ENCODE results near the gene ARL3.

Gene ARL3

DNA sequence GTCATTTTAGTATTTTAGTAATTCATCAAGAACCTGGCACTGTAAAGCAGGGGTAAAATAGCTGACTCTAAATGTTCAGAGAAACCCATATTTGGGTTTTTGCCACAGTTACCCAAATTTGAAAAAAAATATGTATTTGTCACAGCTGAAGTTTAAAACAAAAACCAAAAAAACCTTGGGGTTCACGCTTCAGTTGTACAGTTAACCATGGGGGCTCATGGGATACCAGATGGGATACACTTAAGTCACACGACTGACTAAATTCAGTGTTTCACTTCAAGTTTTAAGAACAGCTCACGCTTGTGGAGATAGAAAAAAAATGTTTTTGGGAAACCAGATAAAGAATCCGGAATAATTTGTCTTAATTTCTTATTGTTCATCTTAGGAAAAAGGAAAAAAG, 2.1 kb downstream of the ARL3 start:
- DNase-seq (ENCODE audit: low spot score): no peak
- no peak overlapping the region for H3K18ac ChIP-seq (ENCODE audit: low read length)

GRCh38 chr10:102710609-102711008, 3.6 kb downstream of the ARL3 start:
- WGBS, 2 donors (ENCODE audit: extremely low coverage in 2 of 2, insufficient read length in 2 of 2, insufficient replicate concordance in 1 of 2): 100% methylated on average over 1 of the region's 4 CpGs; no CpG with 5 or more reads in 1 of the 2 donors
- H2BK120ac ChIP-seq (ENCODE audit: low read depth, low read length): no peak overlapping the region
- H3K27me3 ChIP-seq (ENCODE audit: control insufficient read depth in 3 of 3, insufficient read depth in 3 of 3, low read depth in 1 of 3, low read length in 3 of 3): no peaks in the 10 kb centered on the region
- H3K4me1 ChIP-seq (ENCODE audit: control insufficient read depth in 2 of 2, insufficient read depth in 1 of 2, low read depth in 1 of 2, low read length in 2 of 2): peaks cover 6 to 13% of the 10 kb centered on the region in 2 donors
- H3K9ac ChIP-seq (ENCODE audit: low read depth, low read length, poor library complexity): no peak overlapping the region
- H2AFZ ChIP-seq (ENCODE audit: low read length): no peak overlapping the region
- no peak overlapping the region for H3K23ac ChIP-seq (ENCODE audit: low read depth, low read length, poor library complexity)
- H2BK5ac ChIP-seq (ENCODE audit: low read length): no peak overlapping the region
- no peak for DNase-seq (ENCODE audit: low spot score)
- H3K4me2 ChIP-seq (ENCODE audit: insufficient read depth, low read length, poor library complexity, severe bottlenecking): no peak overlapping the region
- peaks cover 5% of the 10 kb centered on the region for H3K79me1 ChIP-seq (ENCODE audit: low read depth, low read length)
- no peak overlapping the region for H2AK5ac ChIP-seq (ENCODE audit: low read depth, low read length)
- H4K8ac ChIP-seq (ENCODE audit: low read depth, low read length): no peak overlapping the region
- H2BK12ac ChIP-seq (ENCODE audit: low read length): no peak overlapping the region
- H3K36me3 ChIP-seq (replicated peaks in 1 of 2; ENCODE audit: control insufficient read depth in 2 of 2, insufficient read depth in 2 of 2, low read length in 2 of 2): no peaks in the 10 kb centered on the region
- H2BK15ac ChIP-seq (ENCODE audit: low read length): no peak overlapping the region
- H3K14ac ChIP-seq (ENCODE audit: low read length): no peak overlapping the region
- no peaks in the 10 kb centered on the region for H3K9me3 ChIP-seq (replicated peaks in 1 of 2; ENCODE audit: control insufficient read depth in 2 of 2, insufficient read depth in 1 of 2, low read depth in 1 of 2, low read length in 2 of 2)
- no peak overlapping the region for H3K4ac ChIP-seq (ENCODE audit: low read length)
- no peak overlapping the region for H4K91ac ChIP-seq (ENCODE audit: low read depth, low read length, poor library complexity)
- no peak overlapping the region for H3K27ac ChIP-seq (replicated peaks; ENCODE audit: low read length)
- no peak overlapping the region for H3K18ac ChIP-seq (ENCODE audit: low read length)
- no peak overlapping the region for H3K4me3 ChIP-seq (ENCODE audit: low read length in 2 of 2)

More for the DNA sequence above, 2.1 kb downstream of the ARL3 start:
- H2AK5ac ChIP-seq (ENCODE audit: low read depth, low read length): no peak overlapping the region
- WGBS, 2 donors (ENCODE audit: extremely low coverage in 2 of 2, insufficient read length in 2 of 2, insufficient replicate concordance in 1 of 2): no CpG with 5 or more reads among the region's 4 CpGs
- no peak overlapping the region for H2BK5ac ChIP-seq (ENCODE audit: low read length)
- H3K4me1 ChIP-seq (ENCODE audit: control insufficient read depth in 2 of 2, insufficient read depth in 1 of 2, low read depth in 1 of 2, low read length in 2 of 2): peaks cover 7 to 13% of the 10 kb centered on the region in 2 donors
- no peak overlapping the region for H3K23ac ChIP-seq (ENCODE audit: low read depth, low read length, poor library complexity)
- no peak overlapping the region for H3K14ac ChIP-seq (ENCODE audit: low read length)
- H2BK12ac ChIP-seq (ENCODE audit: low read length): no peak overlapping the region
- no peak overlapping the region for H4K8ac ChIP-seq (ENCODE audit: low read depth, low read length)
- no peak overlapping the region for H3K27ac ChIP-seq (replicated peaks; ENCODE audit: low read length)
- H2BK15ac ChIP-seq (ENCODE audit: low read length): no peak overlapping the region
- H3K36me3 ChIP-seq (replicated peaks in 1 of 2; ENCODE audit: control insufficient read depth in 2 of 2, insufficient read depth in 2 of 2, low read length in 2 of 2): peaks cover 0 to 3% of the 10 kb centered on the region in 2 donors
- no peak overlapping the region for H2BK120ac ChIP-seq (ENCODE audit: low read depth, low read length)
- no peaks in the 10 kb centered on the region for H3K9me3 ChIP-seq (replicated peaks in 1 of 2; ENCODE audit: control insufficient read depth in 2 of 2, insufficient read depth in 1 of 2, low read depth in 1 of 2, low read length in 2 of 2)
- H3K9ac ChIP-seq (ENCODE audit: low read depth, low read length, poor library complexity): no peak overlapping the region
- H3K4me2 ChIP-seq (ENCODE audit: insufficient read depth, low read length, poor library complexity, severe bottlenecking): no peak overlapping the region
- H3K4me3 ChIP-seq (ENCODE audit: low read length in 2 of 2): no peak overlapping the region
- peaks cover 5% of the 10 kb centered on the region for H3K79me1 ChIP-seq (ENCODE audit: low read depth, low read length)
- H2AFZ ChIP-seq (ENCODE audit: low read length): no peak overlapping the region
- no peak overlapping the region for H4K91ac ChIP-seq (ENCODE audit: low read depth, low read length, poor library complexity)
- H3K27me3 ChIP-seq (ENCODE audit: control insufficient read depth in 3 of 3, insufficient read depth in 3 of 3, low read depth in 1 of 3, low read length in 3 of 3): no peaks in the 10 kb centered on the region
- H3K4ac ChIP-seq (ENCODE audit: low read length): no peak overlapping the region

GRCh38 chr10:102705531-102705930, 8.7 kb downstream of the ARL3 start:
- H3K9me3 ChIP-seq (replicated peaks in 1 of 2; ENCODE audit: control insufficient read depth in 2 of 2, insufficient read depth in 1 of 2, low read depth in 1 of 2, low read length in 2 of 2): peaks cover 0 to 2% of the 10 kb centered on the region in 2 donors
- H2BK15ac ChIP-seq (ENCODE audit: low read length): no peak overlapping the region
- no peak overlapping the region for H3K9ac ChIP-seq (ENCODE audit: low read depth, low read length, poor library complexity)
- no peak overlapping the region for H3K4me3 ChIP-seq (ENCODE audit: low read length in 2 of 2)
- no peak overlapping the region for H2BK12ac ChIP-seq (ENCODE audit: low read length)
- no peak for DNase-seq (ENCODE audit: low spot score)
- peaks cover 1 to 2% of the 10 kb centered on the region in 2 donors for H3K4me1 ChIP-seq (ENCODE audit: control insufficient read depth in 2 of 2, insufficient read depth in 1 of 2, low read depth in 1 of 2, low read length in 2 of 2)
- no peak overlapping the region for H2AK5ac ChIP-seq (ENCODE audit: low read depth, low read length)
- WGBS, 2 donors (ENCODE audit: extremely low coverage in 2 of 2, insufficient read length in 2 of 2, insufficient replicate concordance in 1 of 2): no CpG with 5 or more reads among the region's 2 CpGs
- peaks cover 4% of the 10 kb centered on the region for H3K79me1 ChIP-seq (ENCODE audit: low read depth, low read length)
- no peak overlapping the region for H3K23ac ChIP-seq (ENCODE audit: low read depth, low read length, poor library complexity)
- H3K27me3 ChIP-seq (ENCODE audit: control insufficient read depth in 3 of 3, insufficient read depth in 3 of 3, low read depth in 1 of 3, low read length in 3 of 3): no peaks in the 10 kb centered on the region
- H3K18ac ChIP-seq (ENCODE audit: low read length): no peak overlapping the region
- H2BK5ac ChIP-seq (ENCODE audit: low read length): no peak overlapping the region
- H4K8ac ChIP-seq (ENCODE audit: low read depth, low read length): no peak overlapping the region
- no peak overlapping the region for H3K14ac ChIP-seq (ENCODE audit: low read length)
- no peak overlapping the region for H3K4ac ChIP-seq (ENCODE audit: low read length)
- peaks cover 7 to 27% of the 10 kb centered on the region in 2 donors for H3K36me3 ChIP-seq (replicated peaks in 1 of 2; ENCODE audit: control insufficient read depth in 2 of 2, insufficient read depth in 2 of 2, low read length in 2 of 2)
- H2AFZ ChIP-seq (ENCODE audit: low read length): no peak overlapping the region
- H3K4me2 ChIP-seq (ENCODE audit: insufficient read depth, low read length, poor library complexity, severe bottlenecking): no peak overlapping the region
- H4K91ac ChIP-seq (ENCODE audit: low read depth, low read length, poor library complexity): no peak overlapping the region
- no peak overlapping the region for H3K27ac ChIP-seq (replicated peaks; ENCODE audit: low read length)
- no peak overlapping the region for H2BK120ac ChIP-seq (ENCODE audit: low read depth, low read length)

DNA sequence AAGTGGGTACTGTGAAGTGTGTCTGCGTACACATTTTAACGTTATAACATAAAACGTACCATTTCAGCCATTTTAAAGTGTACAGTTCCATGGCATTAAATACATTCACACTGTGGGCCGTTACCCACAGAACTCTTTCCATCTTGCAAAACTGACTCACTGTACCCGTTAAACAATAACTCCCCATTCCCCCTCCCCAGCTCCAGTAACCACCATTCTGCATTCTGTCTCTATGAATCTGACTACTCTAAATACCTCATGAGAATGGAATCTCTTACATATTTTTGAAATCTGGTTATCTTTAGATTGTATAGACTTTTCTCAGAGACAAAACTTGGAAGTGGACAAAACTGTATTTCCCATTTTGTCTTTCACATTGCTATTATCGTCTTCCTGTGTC, 9.3 kb downstream of the ARL3 start:
- H3K9me3 ChIP-seq (replicated peaks in 1 of 2; ENCODE audit: control insufficient read depth in 2 of 2, insufficient read depth in 1 of 2, low read depth in 1 of 2, low read length in 2 of 2): peaks cover 0 to 2% of the 10 kb centered on the region in 2 donors
- H3K36me3 ChIP-seq (replicated peaks in 1 of 2; ENCODE audit: control insufficient read depth in 2 of 2, insufficient read depth in 2 of 2, low read length in 2 of 2): peaks cover 7 to 29% of the 10 kb centered on the region in 2 donors
- H4K8ac ChIP-seq (ENCODE audit: low read depth, low read length): no peak overlapping the region
- H3K27ac ChIP-seq (replicated peaks; ENCODE audit: low read length): no peak overlapping the region
- H3K79me1 ChIP-seq (ENCODE audit: low read depth, low read length): peaks cover 4% of the 10 kb centered on the region
- no peak overlapping the region for H3K4me3 ChIP-seq (ENCODE audit: low read length in 2 of 2)
- peak overlapping the region; percentile 1 for H4K91ac ChIP-seq (ENCODE audit: low read depth, low read length, poor library complexity)
- H2BK120ac ChIP-seq (ENCODE audit: low read depth, low read length): no peak overlapping the region
- no peak overlapping the region for H3K14ac ChIP-seq (ENCODE audit: low read length)
- DNase-seq (ENCODE audit: low spot score): no peak
- peak overlapping the region; percentile 95 for H3K23ac ChIP-seq (ENCODE audit: low read depth, low read length, poor library complexity)
- H2AFZ ChIP-seq (ENCODE audit: low read length): no peak overlapping the region
- H3K4me2 ChIP-seq (ENCODE audit: insufficient read depth, low read length, poor library complexity, severe bottlenecking): no peak overlapping the region
- no peak overlapping the region for H2BK12ac ChIP-seq (ENCODE audit: low read length)
- no peak overlapping the region for H2BK5ac ChIP-seq (ENCODE audit: low read length)
- no peak overlapping the region for H2BK15ac ChIP-seq (ENCODE audit: low read length)
- H3K27me3 ChIP-seq (ENCODE audit: control insufficient read depth in 3 of 3, insufficient read depth in 3 of 3, low read depth in 1 of 3, low read length in 3 of 3): no peaks in the 10 kb centered on the region
- WGBS, 2 donors (ENCODE audit: extremely low coverage in 2 of 2, insufficient read length in 2 of 2, insufficient replicate concordance in 1 of 2): no CpG with 5 or more reads among the region's 6 CpGs
- no peak overlapping the region for H3K18ac ChIP-seq (ENCODE audit: low read length)
- no peak overlapping the region for H3K4ac ChIP-seq (ENCODE audit: low read length)
- H3K4me1 ChIP-seq (ENCODE audit: control insufficient read depth in 2 of 2, insufficient read depth in 1 of 2, low read depth in 1 of 2, low read length in 2 of 2): peaks cover 0 to 2% of the 10 kb centered on the region in 2 donors
- no peak overlapping the region for H2AK5ac ChIP-seq (ENCODE audit: low read depth, low read length)
- H3K9ac ChIP-seq (ENCODE audit: low read depth, low read length, poor library complexity): no peak overlapping the region
